Uterus (tissue), 2 donors: ENCODE measurements around the gene CST3.

ENCODE experiments used
- CTCF ChIP-seq, 4 experiments: fragments of 200-600 bp in 2 of 4; fragments of 450-650 bp in 2 of 4; sonication (generic) in 2 of 4; IDR thresholded peaks; one replicate each; pipeline ENCODE4 v1.5.1; 2016 to 2019; ENCODE audit warnings: antibody characterized with exemption in 4 of 4, mild to moderate bottlenecking in 2 of 4, moderate library complexity in 1 of 4
- POLR2A ChIP-seq, 2 donors: fragments of 450-650 bp; IDR thresholded peaks; one replicate each; pipeline ENCODE4 v1.6.1; 2016; ENCODE audit warnings: antibody characterized with exemption in 2 of 2, mild to moderate bottlenecking in 1 of 2, moderate library complexity in 1 of 2

DNA sequence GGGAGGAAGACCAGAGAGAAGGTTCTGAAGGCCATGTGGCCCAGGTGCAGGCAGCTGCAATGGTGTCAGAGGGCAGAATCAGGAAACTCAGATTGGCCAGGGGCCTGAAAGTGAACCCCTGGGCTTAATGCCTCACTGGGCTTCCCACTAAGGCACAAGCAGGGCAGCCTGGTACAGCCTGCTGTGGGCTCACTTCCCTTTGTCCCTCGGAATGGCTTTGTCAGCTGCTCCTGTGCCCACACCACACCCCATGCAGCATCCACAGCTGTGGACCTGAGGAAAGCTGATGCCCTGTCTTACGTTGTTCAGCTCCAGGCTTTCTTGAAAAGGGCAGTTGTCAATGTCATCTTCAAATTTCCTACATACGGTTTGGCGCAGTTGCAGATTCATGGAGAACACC lies 34.4 kb downstream of the CST3 start:
- no peak for TF ChIP-seq CTCF (IDR thresholded peaks at IDR 0.05)
- no peak for TF ChIP-seq POLR2A (IDR thresholded peaks at IDR 0.05)
